ENCODE results near the gene GCNT1.
"Not testable (repeated sequence)": the region's sequence is repeated elsewhere in the genome, so short reads cannot be mapped to it uniquely, and the experiment has no call there.

The GCNT1 gene

DNA sequence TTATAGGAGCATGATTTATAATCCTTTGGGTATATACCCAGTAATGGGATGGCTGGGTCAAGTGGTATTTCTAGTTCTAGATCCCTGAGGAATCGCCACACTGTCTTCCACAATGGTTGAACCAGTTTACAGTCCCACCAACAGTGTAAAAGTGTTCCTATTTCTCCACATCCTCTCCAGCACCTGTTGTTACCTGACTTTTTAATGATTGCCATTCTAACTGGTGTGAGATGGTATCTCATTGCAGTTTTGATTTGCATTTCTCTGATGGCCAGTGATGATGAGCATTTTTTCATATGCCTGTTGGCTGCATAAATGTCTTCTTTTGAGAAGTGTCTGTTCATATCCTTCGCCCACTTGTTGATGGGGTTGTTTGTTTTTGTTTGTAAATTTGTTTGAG is 20.4 kb downstream of the GCNT1 start:
- in situ Hi-C loops (cut with MboI; ENCODE audit: low sequenced_read_pairs), result not testable (repeated sequence)

- in situ Hi-C loops (cut with MboI; ENCODE audit: low sequenced_read_pairs), result no loop called here
Observed at GRCh38 chr9:76486151-76486550, 27.2 kb downstream of the GCNT1 start.

DNA sequence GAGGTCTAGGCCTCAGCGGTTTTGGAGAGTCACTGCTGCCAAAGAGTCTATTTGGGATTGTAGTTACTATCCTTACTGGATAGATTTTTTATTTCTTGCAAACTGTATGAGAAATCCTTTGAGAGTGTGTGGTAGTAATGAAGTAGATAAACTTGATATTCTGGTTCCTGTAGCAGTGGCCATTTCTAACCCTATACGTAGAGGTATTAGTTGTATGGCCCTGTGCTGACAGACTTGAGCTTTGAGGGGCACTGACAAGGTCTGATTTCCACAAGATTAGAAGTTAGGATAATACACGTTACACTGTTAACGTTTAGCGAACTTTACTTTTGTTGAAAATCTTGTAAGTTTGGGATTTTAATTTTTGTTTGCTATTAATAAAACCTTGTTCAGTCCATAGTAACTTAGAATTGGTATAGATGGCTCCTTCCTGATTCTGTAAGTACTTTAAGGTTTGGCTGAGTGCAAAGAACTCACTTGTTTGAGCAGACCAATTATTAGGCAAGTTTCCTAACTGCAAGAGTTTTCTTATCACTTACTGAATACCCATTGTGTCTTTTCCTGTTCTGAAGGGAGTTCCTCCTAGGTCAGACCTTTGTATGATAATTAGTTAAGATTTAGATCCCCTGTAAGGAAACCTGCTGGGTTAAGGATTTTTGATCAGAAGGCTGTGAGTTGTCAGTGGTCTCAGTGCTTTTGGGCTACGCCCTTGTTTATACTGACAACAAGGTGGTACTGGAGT is 31.4 kb downstream of the GCNT1 start:
- in situ Hi-C loops (cut with MboI; ENCODE audit: low sequenced_read_pairs), result no loop called here

GRCh38 chr9:76491056-76491455 is 32.1 kb downstream of the GCNT1 start:
- in situ Hi-C loops (cut with MboI; ENCODE audit: low sequenced_read_pairs), result not testable (repeated sequence)

DNA sequence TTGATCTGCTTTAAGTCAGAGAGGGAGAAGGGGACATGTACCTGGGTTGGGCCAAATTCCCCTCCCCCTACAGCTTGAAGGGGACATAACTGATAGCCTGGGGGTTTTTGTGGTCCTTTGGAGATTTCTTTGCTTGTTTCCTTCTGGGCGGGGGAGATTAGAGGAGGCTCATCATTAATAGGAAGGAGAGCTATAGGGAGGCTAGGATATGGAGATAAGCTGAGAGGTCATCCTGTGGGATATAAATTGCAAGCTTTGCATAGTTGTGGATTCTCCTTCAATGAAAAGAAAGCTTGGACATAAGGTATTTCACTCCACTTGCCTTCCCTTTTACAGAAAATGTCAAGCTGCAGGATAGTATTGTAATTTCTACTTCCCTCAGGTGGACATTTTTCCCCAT is 34.5 kb downstream of the GCNT1 start:
- in situ Hi-C loops (cut with MboI; ENCODE audit: low sequenced_read_pairs), result not testable (repeated sequence)

- in situ Hi-C loops (cut with MboI; ENCODE audit: low sequenced_read_pairs), result no loop called here
Observed at GRCh38 chr9:76500061-76500460, 41.1 kb downstream of the GCNT1 start.

DNA sequence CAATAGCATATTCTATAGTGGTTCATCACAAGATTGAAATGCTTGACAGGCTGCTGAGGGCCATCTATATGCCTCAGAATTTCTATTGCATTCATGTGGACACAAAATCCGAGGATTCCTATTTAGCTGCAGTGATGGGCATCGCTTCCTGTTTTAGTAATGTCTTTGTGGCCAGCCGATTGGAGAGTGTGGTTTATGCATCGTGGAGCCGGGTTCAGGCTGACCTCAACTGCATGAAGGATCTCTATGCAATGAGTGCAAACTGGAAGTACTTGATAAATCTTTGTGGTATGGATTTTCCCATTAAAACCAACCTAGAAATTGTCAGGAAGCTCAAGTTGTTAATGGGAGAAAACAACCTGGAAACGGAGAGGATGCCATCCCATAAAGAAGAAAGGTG is 43.8 kb downstream of the GCNT1 start:
- in situ Hi-C loops (cut with MboI; ENCODE audit: low sequenced_read_pairs), result no loop called here

GRCh38 chr9:76510041-76510440 is 51.1 kb downstream of the GCNT1 start:
- in situ Hi-C loops (cut with MboI; ENCODE audit: low sequenced_read_pairs), result no loop called here

GRCh38 chr9:76510446-76510845 is 51.5 kb downstream of the GCNT1 start:
- in situ Hi-C loops (cut with MboI; ENCODE audit: low sequenced_read_pairs), result no loop called here

DNA sequence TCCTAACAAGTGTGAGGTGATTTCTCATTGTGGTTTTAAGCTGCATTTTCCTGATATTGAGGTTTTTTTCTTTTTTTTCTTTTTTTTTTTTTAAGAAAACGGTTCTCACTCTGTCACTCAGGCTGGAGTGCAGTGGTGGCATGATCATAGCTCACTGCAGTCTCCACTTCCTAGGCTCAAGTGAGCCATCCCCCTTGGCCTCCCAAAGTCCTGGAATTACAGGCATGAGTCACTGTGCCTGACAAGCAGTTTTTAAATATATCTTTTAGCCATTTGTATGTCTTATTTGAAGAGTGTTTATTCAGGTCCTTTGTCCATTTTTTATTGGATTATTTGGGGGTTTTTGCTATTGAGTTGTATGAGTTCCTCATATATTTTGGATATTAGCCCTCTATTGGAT is 53.8 kb downstream of the GCNT1 start:
- in situ Hi-C loops (cut with MboI; ENCODE audit: low sequenced_read_pairs), result no loop called here

DNA sequence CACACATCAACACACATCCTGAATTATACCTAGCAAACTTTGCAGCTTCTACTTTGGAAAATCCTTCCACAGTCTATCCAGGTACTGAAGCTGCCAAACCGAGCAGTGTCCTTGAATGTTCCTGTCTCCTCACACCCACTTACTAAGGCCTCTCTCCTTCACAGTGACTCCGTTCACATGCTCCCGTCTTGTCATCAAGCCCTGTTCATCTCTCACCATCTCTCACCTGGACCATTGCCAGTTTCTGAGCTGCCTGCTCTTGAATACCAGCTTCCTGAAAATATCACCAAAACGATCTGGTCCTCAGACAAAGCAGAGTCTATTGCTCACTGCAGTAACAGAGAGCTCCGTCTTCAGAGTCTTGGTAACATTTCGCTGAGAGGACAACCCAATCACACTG is 57.4 kb downstream of the GCNT1 start:
- in situ Hi-C loops (cut with MboI; ENCODE audit: low sequenced_read_pairs), result no loop called here

DNA sequence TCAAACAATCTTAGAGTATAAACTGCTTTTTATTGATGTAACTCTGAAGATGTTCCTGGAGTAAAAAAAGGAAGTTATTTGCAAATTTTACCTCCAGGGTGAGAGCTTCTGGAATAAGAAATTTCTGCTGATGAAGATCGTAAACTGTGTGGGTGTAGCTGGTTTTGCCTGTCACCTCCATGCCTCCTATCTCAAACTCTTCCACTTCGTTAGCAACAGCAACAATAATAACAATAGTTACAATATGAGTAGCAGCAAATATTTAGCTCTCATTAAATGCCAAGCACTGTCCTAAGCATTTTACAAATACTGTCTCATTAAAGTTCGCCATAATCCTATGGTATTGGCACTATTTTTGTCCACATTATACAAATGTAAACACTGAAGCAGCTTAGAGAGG is 57.9 kb downstream of the GCNT1 start:
- in situ Hi-C loops (cut with MboI; ENCODE audit: low sequenced_read_pairs), result no loop called here

- in situ Hi-C loops (cut with MboI; ENCODE audit: low sequenced_read_pairs), result no loop called here
Observed at GRCh38 chr9:76519075-76519835, 60.3 kb downstream of the GCNT1 start.

GRCh38 chr9:76521244-76521681 is 62.3 kb downstream of the GCNT1 start:
- in situ Hi-C loops (cut with MboI; ENCODE audit: low sequenced_read_pairs), result no loop called here

- in situ Hi-C loops (cut with MboI; ENCODE audit: low sequenced_read_pairs), result no loop called here
Observed at GRCh38 chr9:76521906-76522305, 62.9 kb downstream of the GCNT1 start.

DNA sequence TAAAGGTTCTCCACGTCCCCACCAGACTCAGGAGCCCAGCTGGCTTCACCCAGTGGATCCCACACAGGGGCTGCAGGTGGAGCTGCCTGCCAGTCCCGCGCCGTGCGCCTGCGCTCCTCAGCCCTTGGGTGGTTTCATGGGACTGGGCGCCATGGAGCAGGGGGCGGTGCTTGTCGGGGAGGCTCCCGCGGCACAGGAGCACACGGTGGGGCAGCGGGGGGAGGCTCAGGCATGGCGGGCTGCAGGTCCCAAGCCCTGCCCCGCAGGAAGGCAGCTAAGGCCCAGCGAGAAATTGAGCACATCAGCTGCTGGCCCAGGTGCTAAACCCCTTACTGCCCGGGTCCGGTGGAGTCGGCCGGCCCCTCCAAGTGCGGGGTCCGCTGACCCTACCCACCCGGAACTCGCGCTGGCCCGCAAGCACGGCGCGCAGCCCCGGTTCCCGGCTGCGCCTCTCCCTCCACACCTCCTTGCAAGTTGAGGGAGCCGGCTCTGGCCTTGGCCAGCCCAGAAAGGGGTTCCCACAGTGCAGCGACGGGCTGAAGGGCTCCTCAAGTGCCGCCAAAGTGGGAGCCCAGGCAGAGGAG is 64.7 kb downstream of the GCNT1 start:
- in situ Hi-C loops (cut with MboI; ENCODE audit: low sequenced_read_pairs), result not testable (repeated sequence)

DNA sequence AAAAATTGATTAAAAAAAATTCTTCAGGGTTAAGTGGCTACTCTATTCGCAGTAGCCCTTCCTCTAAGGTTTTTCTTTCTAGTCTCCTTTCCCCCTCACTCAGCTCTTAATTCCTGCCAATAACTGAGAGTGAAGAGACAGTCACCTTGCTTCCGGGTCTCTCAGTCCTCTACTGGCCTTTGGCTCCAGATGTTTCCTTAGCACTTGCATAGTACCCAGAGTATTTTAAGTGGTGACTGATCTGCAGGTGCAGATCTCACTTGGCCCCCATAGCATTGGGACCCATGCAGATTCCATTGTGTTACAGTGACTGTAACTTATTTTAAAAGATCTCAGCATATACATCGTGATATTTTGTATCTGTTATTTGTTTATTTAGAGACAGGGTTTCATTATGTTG is 66.2 kb downstream of the GCNT1 start:
- in situ Hi-C loops (cut with MboI; ENCODE audit: low sequenced_read_pairs), result no loop called here

GRCh38 chr9:76526026-76526425 is 67.0 kb downstream of the GCNT1 start:
- in situ Hi-C loops (cut with MboI; ENCODE audit: low sequenced_read_pairs), result no loop called here

DNA sequence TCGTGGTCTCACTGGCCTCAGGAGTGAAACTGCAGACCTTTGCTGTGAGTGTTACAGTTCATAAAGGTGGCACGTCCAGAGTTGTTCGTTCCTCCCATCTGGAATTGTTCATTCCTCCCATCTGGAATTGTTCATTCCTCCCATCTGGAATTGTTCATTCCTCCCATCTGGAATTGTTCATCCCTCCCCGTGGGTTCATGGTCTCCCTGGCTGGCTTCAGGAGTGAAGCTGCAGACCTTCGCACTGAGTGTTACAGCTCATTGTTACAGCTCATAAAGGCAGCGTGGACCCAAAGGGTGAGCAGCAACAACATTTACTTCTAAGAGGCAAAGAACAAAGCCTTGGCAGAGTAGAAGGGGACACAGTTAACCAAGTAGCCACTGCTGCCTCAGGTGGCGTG is 69.1 kb downstream of the GCNT1 start:
- in situ Hi-C loops (cut with MboI; ENCODE audit: low sequenced_read_pairs), result no loop called here

DNA sequence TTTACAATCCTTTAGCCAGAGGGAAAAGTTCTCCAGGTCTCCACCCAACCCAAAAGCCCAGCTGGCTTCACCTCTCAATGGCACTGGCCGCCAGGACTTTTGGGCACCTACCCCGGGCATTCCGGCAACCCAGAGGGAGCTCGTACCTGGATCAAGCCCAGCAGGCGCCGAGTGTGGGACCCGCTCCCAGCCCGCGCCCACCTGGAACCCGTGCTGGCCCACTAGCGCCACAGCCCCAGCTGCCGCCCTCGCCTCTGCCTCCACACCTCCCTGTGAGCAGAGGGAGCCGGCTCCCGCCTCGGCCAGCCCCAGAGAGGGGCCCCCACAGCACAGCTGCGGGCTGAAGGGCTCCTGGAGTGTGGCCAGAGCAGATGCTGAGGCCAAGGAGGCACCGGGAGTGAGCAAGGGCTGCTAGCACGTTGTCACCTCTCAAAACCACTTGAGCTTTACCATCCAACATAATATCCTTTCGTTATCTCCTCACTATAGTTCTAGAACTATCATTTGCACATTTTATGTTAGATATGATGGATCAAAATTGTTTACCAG is 69.7 kb downstream of the GCNT1 start:
- in situ Hi-C loops (cut with MboI; ENCODE audit: low sequenced_read_pairs), result no loop called here

DNA sequence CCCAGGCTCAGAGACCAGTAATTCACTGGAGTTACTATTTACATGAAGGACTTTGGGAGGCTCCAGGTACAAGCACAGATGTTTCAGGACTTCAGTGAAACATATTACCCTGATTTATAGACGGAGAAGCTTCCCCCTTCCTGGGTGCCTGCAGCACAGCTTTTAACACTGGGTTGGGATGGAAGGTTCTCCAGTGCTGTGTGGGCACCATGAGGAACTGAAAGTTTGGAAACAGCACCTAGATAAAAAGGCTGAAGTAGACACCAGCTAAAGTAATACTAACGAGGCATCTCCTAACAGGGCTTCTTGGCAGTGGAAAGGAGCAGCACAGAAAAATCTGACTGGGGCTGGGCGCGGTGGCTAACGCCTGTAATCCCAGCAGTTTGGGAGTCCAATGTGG is 70.7 kb downstream of the GCNT1 start:
- in situ Hi-C loops (cut with MboI; ENCODE audit: low sequenced_read_pairs), result no loop called here
